Activated naive CD8-positive, alpha-beta T cell treated with anti-CD3 and anti-CD28 coated beads, Interleukin-2, amount 10 ng/mL, durations not matched to agents 7 days and 5 days (primary cell): ENCODE results near the gene PACSIN1. TPM values are rescaled to one million over a fixed set of nuclear protein-coding genes. Genes with fewer than 3 reads are reported as not detected.

Source experiments
- ATAC-seq: fragments of 150-1000 bp; cut with Tn5 transposase; one replicate; pipeline ENCODE4 v1.10.0; 2021; ENCODE audit warnings: low read depth, moderate library complexity
- POLR2A ChIA-PET: fragments of 350-600 bp; sonication (Branson Sonifier 250); formaldehyde crosslinking; loops from one replicate; lab custom pipeline; 2021; ENCODE audit warnings: antibody characterized with exemption; lab: Charles Lee
- DNase-seq: peaks from one replicate; pipeline ENCODE4 v3.0.0; 2021
- H3K27ac Mint-ChIP-seq: one replicate; pipeline ENCODE4 v1.8.0; 2022; ENCODE audit warnings: mild to moderate bottlenecking, mixed read lengths
- H3K27me3 Mint-ChIP-seq: one replicate; pipeline ENCODE4 v1.8.0; 2022; ENCODE audit warnings: mild to moderate bottlenecking, moderate library complexity, mixed read lengths
- H3K36me3 Mint-ChIP-seq: one replicate; pipeline ENCODE4 v1.8.0; 2021; ENCODE audit warnings: mild to moderate bottlenecking, mixed read lengths
- H3K4me1 Mint-ChIP-seq: one replicate; pipeline ENCODE4 v1.8.0; 2021; ENCODE audit warnings: mixed read lengths
- H3K4me3 Mint-ChIP-seq: one replicate; pipeline ENCODE4 v1.8.0; 2022; ENCODE audit warnings: mild to moderate bottlenecking, moderate library complexity, mixed read lengths
- H3K9me3 Mint-ChIP-seq: one replicate; pipeline ENCODE4 v1.8.0; 2021; ENCODE audit warnings: mixed read lengths
- total RNA-seq, 2 experiments: library from RNA; stranded (reverse); gene quantifications; one replicate each; pipeline ENCODE4 v1.2.3, GENCODE V29; 2021

PACSIN1 gene
- total RNA-seq, 2 experiments from 2014 or later: 3.1 to 4.5 TPM

GRCh38 chr6:34497411-34497810 lies 31.5 kb downstream of the PACSIN1 start:
- H3K9me3 Mint-ChIP-seq: peaks cover 2% of the 10 kb centered on the region
- ATAC-seq (no peak), DNase-seq (peak; percentile 6)
- H3K27me3 Mint-ChIP-seq: peaks cover 9% of the 10 kb centered on the region
- no peaks in the 10 kb centered on the region for H3K4me1 Mint-ChIP-seq
- no peaks in the 10 kb centered on the region for H3K36me3 Mint-ChIP-seq
- POLR2A ChIA-PET: no interaction called here
- no peak overlapping the region for H3K27ac Mint-ChIP-seq
- H3K4me3 Mint-ChIP-seq: no peak overlapping the region

DNA sequence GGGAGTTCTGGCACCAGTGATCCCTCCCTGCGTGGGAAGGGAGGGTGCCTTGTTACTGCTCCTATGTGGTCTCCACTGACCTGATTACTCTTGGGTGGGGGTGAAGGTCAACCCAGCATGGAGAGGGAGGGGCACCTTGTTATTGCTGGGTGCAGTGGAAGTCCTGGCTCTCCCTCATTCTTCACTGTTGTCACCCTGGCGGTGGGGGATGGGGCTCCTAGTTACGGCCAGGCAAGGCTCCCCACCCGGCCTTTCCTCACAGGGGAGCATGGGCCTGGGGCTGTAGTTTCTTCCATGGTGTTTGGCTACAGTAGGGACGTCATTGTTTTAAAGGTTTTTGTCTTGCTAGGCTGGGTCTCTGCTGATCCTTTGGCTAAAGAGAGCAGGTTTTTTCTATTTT lies 40.8 kb downstream of the PACSIN1 start:
- no peak overlapping the region for H3K27ac Mint-ChIP-seq

GRCh38 chr6:34508425-34508824 lies 42.5 kb downstream of the PACSIN1 start:
- POLR2A ChIA-PET: no interaction called here
- DNase-seq (no peak), ATAC-seq (no peak)
- H3K9me3 Mint-ChIP-seq: peaks cover 4% of the 10 kb centered on the region
- peaks cover 2% of the 10 kb centered on the region for H3K36me3 Mint-ChIP-seq
- H3K4me1 Mint-ChIP-seq: no peaks in the 10 kb centered on the region
- no peak overlapping the region for H3K4me3 Mint-ChIP-seq
- H3K27ac Mint-ChIP-seq: no peak overlapping the region
- H3K27me3 Mint-ChIP-seq: peaks cover 3% of the 10 kb centered on the region

More for the DNA sequence above, 40.8 kb downstream of the PACSIN1 start:
- DNase-seq: no peak
- no peaks in the 10 kb centered on the region for H3K4me1 Mint-ChIP-seq
- no peak overlapping the region for H3K4me3 Mint-ChIP-seq
- peaks cover 5% of the 10 kb centered on the region for H3K9me3 Mint-ChIP-seq
- ATAC-seq: no peak
- POLR2A ChIA-PET: no interaction called here
- H3K27me3 Mint-ChIP-seq: peaks cover 4% of the 10 kb centered on the region
- peaks cover 2% of the 10 kb centered on the region for H3K36me3 Mint-ChIP-seq

- peaks cover 7% of the 10 kb centered on the region for H3K27me3 Mint-ChIP-seq
- peaks cover 4% of the 10 kb centered on the region for H3K9me3 Mint-ChIP-seq
Measured at GRCh38 chr6:34509782-34510181, 43.9 kb downstream of the PACSIN1 start.

DNA sequence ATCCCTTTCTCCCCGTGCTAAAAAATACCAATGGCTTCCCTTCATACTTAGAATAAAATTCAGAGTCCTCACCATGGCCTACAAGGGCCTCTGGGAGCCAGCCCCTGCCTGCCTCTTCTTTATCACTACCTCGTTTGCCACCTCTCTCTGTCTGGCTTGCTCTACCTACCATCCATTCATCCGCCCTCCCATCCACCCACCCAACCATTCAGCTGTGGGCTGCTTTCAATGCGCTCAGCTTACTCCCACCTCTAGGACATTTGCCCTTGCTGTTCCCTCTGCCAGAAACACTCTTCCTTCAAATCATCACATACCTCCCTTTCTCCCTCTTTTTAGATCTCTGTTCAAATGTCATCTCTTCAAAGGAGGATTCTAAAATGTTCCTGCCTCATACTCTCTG lies 44.4 kb downstream of the PACSIN1 start:
- no peak overlapping the region for H3K27ac Mint-ChIP-seq
- no peaks in the 10 kb centered on the region for H3K4me1 Mint-ChIP-seq
- POLR2A ChIA-PET: no interaction called here
- peaks cover 4% of the 10 kb centered on the region for H3K9me3 Mint-ChIP-seq
- H3K36me3 Mint-ChIP-seq: peaks cover 2% of the 10 kb centered on the region
- ATAC-seq (no peak), DNase-seq (no peak)
- H3K27me3 Mint-ChIP-seq: peaks cover 7% of the 10 kb centered on the region
- no peak overlapping the region for H3K4me3 Mint-ChIP-seq

More at GRCh38 chr6:34509782-34510181, 43.9 kb downstream of the PACSIN1 start:
- Mint-ChIP-seq H3K4me3 (no peak overlapping the region), H3K36me3 (peaks cover 2% of the 10 kb centered on the region), H3K4me1 (no peaks in the 10 kb centered on the region), H3K27ac (no peak overlapping the region)
- ATAC-seq: no peak
- POLR2A ChIA-PET: no interaction called here
- DNase-seq: no peak

- Mint-ChIP-seq H3K27me3 (peaks cover 5% of the 10 kb centered on the region), H3K36me3 (peaks cover 2% of the 10 kb centered on the region), H3K27ac (no peak overlapping the region), H3K4me3 (no peak overlapping the region), H3K9me3 (peaks cover 4% of the 10 kb centered on the region), H3K4me1 (no peaks in the 10 kb centered on the region)
- DNase-seq (no peak), ATAC-seq (no peak)
- POLR2A ChIA-PET: no interaction called here
Measured at GRCh38 chr6:34511214-34511914, 45.5 kb downstream of the PACSIN1 start.

DNA sequence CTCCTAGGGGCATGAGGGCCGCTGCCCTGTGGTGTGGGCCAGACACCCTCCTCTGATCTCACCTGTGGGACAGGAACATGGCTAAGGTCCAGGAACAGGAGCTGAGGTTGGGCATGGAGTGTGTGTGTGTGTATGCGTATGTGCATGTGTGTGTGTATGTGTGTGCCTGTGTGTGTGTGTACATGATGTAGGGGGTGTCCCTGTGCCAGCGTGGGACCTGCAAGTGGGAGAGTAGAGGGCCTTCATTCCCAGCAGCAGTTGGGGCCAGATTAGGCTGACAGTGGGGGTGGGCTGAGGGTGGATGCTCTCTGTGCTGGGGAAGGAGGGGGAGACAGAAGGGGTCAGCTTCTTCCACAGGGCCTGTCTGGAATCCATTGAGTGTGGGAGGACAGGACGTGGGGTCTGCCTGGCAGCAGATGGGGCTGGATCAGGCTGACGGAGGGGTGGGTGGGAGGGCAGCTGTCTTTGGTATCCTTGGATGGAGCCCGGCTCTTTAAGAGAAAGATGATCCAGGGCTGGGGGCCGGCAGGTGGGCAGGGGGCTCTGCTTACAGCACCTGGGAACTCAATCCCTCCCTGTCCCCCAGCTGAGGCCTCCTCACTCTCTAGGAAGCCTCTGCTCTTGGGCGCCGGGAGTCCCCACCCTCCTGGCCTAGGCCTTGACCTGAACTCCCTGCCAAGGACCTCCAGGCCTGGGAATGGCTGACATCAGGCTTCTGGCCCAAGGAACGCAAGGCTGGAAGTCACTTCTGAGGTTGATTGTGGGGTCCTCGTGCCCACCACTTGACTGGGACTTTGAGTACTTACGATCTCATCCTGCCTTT lies 46.2 kb downstream of the PACSIN1 start:
- peaks cover 2% of the 10 kb centered on the region for H3K36me3 Mint-ChIP-seq
- peaks cover 4% of the 10 kb centered on the region for H3K9me3 Mint-ChIP-seq

DNA sequence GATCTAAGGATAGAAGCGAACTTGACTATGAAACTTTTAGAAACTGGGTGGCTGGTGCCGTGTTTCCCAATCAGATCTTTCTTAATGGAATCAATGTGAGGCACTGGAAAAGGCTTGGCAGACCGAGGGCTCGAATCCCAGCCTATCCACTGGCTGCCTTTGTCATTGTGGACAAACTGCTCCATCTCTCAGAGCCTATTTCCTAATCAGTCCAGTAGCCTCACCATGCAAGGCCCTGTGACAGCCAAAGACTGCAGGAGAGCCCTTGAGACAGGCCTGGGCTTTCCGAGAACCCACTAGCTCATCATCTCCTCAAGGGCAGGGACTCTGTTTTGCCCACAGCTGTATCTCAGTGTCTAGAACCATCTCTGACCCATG lies 46.9 kb downstream of the PACSIN1 start:
- H3K27me3 Mint-ChIP-seq: peaks cover 5% of the 10 kb centered on the region
- POLR2A ChIA-PET: no interaction called here
- no peak overlapping the region for H3K27ac Mint-ChIP-seq
- H3K9me3 Mint-ChIP-seq: peaks cover 4% of the 10 kb centered on the region
- ATAC-seq: no peak
- peaks cover 2% of the 10 kb centered on the region for H3K36me3 Mint-ChIP-seq
- no peak overlapping the region for H3K4me3 Mint-ChIP-seq
- H3K4me1 Mint-ChIP-seq: no peaks in the 10 kb centered on the region
- peak; percentile 4 for DNase-seq

More for the DNA sequence above, 46.2 kb downstream of the PACSIN1 start:
- Mint-ChIP-seq H3K4me3 (no peak overlapping the region), H3K27me3 (peaks cover 5% of the 10 kb centered on the region), H3K4me1 (no peaks in the 10 kb centered on the region), H3K27ac (no peak overlapping the region)
- DNase-seq (peak; percentile 10), ATAC-seq (no peak)
- POLR2A ChIA-PET: no interaction called here

GRCh38 chr6:34513646-34514045 lies 47.8 kb downstream of the PACSIN1 start:
- no peak overlapping the region for H3K4me3 Mint-ChIP-seq

DNA sequence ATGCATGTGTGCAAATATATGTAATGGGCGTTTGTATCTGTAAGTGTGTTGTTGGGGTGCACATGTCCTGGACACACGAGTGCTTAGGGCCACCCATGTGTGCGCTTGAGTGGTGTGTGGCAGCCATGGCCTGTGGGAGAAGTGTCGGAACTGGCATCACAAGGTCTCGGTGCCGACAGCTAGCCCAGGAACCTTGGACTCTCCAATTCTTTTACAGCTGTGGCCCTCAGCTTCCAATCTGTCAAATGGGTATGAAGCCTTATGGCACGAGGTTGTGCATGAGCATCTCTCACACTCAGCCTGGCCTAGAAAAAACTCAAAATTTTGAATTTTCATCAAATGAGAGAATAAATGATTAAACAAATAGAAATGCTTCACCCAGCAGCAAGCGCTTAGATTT lies 48.2 kb downstream of the PACSIN1 start:
- Mint-ChIP-seq H3K27ac (no peak overlapping the region), H3K36me3 (peaks cover 2% of the 10 kb centered on the region), H3K4me3 (no peak overlapping the region), H3K9me3 (peaks cover 4% of the 10 kb centered on the region), H3K4me1 (no peaks in the 10 kb centered on the region), H3K27me3 (peaks cover 5% of the 10 kb centered on the region)
- POLR2A ChIA-PET: no interaction called here
- DNase-seq (peak; percentile 6), ATAC-seq (no peak)

More at GRCh38 chr6:34513646-34514045, 47.8 kb downstream of the PACSIN1 start:
- Mint-ChIP-seq H3K9me3 (peaks cover 4% of the 10 kb centered on the region), H3K36me3 (peaks cover 2% of the 10 kb centered on the region), H3K4me1 (no peaks in the 10 kb centered on the region), H3K27ac (no peak overlapping the region), H3K27me3 (peaks cover 5% of the 10 kb centered on the region)
- POLR2A ChIA-PET: no interaction called here
- peak; percentile 16 for DNase-seq
- ATAC-seq: no peak

DNA sequence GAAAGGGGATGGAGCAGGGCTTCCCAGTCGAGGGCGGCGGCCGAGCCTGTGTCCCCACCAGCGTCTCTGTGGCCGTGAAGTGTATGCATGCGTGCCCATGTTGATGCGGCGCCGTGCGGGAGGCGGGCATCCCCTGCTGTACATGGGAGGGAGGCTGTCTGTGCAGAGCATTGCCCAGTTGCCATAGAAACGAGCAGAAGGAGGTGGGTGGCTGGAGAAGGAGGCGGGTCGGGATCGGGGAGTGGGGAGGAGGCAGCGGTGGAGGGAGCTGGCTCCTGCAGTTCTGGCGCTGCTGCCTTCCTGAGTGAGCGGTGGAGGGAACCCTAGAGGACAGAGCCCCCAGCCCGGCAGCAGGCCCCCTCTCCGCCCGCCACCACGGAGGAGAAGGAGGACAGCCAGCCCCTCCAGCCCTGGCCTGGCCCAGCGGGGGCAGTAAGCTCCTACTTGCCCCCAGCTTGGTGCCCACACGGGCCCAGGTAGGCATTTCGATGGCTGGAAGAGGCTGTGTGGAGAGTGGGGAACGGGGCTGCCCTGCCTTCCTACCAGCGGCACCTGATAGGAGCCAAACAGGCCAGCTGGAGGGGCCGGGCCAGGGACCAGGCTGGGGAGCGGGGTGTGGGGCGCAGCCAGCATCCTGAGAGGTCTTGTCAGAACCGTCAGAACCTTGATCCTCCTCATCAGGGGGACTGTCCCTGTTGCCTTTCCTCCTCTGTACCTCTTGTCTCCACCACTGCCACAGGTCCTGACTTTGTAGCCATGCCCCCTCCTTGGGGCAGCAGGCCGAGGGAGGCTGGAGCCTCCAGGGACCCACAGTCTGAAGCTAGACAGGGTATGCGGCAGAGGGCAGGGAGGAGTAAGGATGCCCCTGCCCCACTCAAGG lies 49.0 kb downstream of the PACSIN1 start:
- DNase-seq (peak; percentile 23), ATAC-seq (no peak)
- Mint-ChIP-seq H3K27me3 (peaks cover 5% of the 10 kb centered on the region), H3K27ac (no peak overlapping the region), H3K36me3 (peaks cover 2% of the 10 kb centered on the region), H3K4me3 (no peak overlapping the region), H3K4me1 (no peaks in the 10 kb centered on the region), H3K9me3 (peaks cover 4% of the 10 kb centered on the region)
- POLR2A ChIA-PET: no interaction called here

DNA sequence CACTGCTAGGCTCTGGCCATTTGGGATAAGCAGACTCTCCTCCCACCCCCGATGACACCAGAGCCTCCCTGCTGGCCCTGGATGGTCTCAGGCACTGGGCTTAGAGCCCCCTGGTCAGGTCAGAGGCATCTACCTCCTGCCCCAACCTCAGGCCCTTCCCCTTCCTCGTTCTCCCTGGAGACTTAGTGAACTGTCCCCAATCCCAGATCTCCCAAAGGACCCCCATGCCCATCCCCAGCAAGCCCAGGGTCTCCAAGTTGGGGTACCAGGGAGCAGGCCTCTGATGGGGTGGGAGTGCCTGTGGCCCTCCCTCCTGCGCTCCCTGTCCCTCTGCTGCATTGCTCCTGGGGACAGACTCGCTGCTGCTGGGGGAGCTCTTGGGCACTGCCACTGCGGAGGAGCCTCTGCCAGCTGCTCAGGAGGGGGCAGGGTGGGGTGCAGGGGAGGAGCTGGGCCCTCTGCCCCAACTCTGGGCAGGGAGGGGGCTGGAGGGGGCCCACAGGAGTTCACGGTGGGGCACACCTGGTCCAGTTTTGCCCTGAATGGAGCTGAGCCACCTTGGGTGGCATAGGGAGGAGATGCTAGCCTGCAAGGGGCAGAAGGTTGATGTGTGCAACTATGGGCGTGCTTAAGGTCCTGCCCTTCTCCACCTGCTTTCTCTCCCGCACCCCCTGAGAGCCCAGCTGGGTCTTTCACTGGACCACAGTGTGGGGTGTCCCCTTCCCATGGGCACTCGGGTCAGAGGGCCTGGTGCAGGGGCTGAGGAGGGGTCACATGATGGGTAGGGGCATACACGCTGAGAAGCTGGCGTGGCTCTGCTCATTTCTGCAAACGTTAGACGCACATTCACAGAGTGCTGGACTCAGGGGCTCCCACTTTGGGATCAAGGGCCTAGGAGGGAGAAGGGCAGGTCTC lies 49.9 kb downstream of the PACSIN1 start:
- ATAC-seq (no peak), DNase-seq (no peak)
- Mint-ChIP-seq H3K27ac (no peak overlapping the region), H3K36me3 (no peaks in the 10 kb centered on the region), H3K27me3 (peaks cover 5% of the 10 kb centered on the region), H3K4me1 (no peaks in the 10 kb centered on the region), H3K9me3 (no peaks in the 10 kb centered on the region), H3K4me3 (no peak overlapping the region)
- POLR2A ChIA-PET: interaction anchor here (0.5 kb wide), 1 partner anchor 580 kb away, joined by 5 read pairs; no protein-coding TSS in a partner anchor
